ENCODE results near the gene PDSS2.

- TF ChIP-seq CTCF (IDR thresholded peaks at IDR 0.05) (no peak), EZH2 (IDR thresholded peaks at IDR 0.05; ENCODE audit: borderline replicate concordance, insufficient read depth, low read depth, low read length, poor library complexity, severe bottlenecking) (no peak)
These were observed 68.5 kb downstream of the PDSS2 start for GRCh38 chr6:107390685-107391435.

All from B cell (primary cell).